ENCODE data around the gene FTH1. TPM values are rescaled to one million over a fixed set of nuclear protein-coding genes. Genes with fewer than 3 reads are reported as not detected.

FTH1 gene
- total RNA-seq, 1 donor from 2014 or later: 2,346 TPM

DNA sequence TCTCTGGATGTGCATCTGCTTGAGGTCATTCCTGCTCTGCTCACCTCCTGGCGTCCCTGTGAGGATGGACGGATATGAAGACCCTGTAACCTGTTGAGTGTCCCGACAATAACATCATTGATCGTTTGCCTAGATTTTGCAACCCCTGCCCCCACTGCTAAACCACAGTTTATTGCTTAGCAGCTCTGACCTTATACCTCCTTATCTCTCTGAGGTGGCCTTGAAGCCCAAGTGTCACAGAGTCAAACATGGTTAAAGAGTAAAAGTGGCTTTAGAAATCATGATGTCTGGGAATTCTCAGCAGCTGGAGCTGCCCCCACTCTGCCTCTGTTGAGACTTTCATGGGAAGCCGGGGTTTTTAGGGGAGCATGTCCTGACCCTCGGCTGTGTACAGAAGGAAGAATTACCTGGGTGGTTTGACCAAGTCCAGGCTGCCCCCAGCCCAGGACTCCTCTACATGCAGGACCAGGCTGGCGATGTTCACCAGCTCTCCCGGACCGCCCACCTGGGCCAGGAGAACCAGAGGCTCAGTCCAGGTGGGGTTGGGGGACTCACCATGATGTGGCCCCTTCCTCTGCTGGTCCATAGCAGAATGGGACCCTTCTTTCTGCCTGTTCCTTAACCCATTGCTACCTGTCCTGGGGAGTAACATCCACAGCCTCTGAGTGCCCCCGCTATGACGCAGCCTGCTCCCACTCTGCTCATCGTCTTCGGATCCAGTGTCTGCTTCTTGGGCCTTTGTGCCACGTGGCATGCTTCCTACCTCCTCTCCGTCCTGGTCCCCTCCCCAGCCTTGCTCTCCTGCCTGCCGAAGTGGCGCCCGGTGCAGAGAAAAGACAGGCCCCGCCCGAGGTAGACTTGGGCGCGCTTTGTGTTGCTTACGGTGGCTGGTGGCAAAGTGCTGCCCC is 33.4 kb upstream of the FTH1 start:
- Histone ChIP-seq H3K4me1 (peaks cover 6% of the 10 kb centered on the region), H3K27me3 (ENCODE audit: low read depth) (no peaks in the 10 kb centered on the region), H3K4me3 (no peak overlapping the region), H3K27ac (replicated peaks) (no peak overlapping the region), H3K36me3 (no peaks in the 10 kb centered on the region), H3K9me3 (replicated peaks) (peaks cover 10% of the 10 kb centered on the region)
- intact Hi-C loops (cut with micrococcal nuclease): no loop called here
- TF ChIP-seq, protein P1, sequence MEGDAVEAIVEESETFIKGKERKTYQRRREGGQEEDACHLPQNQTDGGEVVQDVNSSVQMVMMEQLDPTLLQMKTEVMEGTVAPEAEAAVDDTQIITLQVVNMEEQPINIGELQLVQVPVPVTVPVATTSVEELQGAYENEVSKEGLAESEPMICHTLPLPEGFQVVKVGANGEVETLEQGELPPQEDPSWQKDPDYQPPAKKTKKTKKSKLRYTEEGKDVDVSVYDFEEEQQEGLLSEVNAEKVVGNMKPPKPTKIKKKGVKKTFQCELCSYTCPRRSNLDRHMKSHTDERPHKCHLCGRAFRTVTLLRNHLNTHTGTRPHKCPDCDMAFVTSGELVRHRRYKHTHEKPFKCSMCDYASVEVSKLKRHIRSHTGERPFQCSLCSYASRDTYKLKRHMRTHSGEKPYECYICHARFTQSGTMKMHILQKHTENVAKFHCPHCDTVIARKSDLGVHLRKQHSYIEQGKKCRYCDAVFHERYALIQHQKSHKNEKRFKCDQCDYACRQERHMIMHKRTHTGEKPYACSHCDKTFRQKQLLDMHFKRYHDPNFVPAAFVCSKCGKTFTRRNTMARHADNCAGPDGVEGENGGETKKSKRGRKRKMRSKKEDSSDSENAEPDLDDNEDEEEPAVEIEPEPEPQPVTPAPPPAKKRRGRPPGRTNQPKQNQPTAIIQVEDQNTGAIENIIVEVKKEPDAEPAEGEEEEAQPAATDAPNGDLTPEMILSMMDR (IDR thresholded peaks at IDR 0.05; ENCODE audit: borderline replicate concordance): no peak
- DNase-seq: no peak

DNA sequence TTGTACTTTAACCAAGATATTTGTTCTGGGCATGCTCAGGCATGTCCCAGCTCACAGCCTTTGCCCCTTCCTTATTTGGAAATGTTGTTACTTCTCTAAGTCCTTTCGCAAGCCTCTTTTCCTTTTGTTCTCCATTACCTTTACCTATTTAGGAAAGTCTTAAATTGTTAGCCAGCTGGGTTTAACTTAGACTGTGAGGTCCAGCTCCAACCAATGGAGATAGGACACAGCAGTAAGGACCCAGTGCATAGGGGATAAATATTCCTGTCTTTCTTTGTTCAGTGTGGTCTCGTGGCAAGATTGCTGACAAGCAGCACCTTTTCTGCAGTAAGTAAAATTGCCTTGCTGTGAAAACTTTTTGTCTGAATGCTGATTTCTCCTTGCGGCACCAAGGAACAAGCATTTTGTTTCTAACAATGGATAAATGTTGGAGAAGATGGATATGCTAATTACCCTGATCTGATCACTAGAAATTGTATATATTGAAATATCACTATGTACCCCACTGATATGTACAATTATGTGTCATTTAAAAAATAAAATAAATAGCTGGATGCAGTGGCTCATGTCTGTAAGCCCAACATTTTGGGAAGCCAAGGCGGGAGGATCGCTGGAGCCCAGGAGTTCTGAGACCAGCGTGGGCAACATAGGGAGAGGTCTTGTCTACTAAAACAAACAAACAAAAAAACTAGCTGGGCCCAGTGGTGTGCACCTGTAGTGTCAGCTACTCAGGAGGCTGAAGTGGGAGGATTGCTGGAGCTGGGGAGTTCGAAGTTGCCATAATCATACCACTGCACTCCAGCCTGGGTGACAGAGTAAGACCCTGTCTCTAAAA is 31.9 kb upstream of the FTH1 start:
- H3K27me3 ChIP-seq (ENCODE audit: low read depth): no peaks in the 10 kb centered on the region
- TF ChIP-seq, protein P1 (IDR thresholded peaks at IDR 0.05; ENCODE audit: borderline replicate concordance): no peak
- H3K4me1 ChIP-seq: peaks cover 3% of the 10 kb centered on the region
- intact Hi-C loops (cut with micrococcal nuclease): no loop called here
- no peaks in the 10 kb centered on the region for H3K36me3 ChIP-seq
- H3K27ac ChIP-seq (replicated peaks): no peak overlapping the region
- H3K9me3 ChIP-seq (replicated peaks): peaks cover 10% of the 10 kb centered on the region
- no peak for DNase-seq
- no peak overlapping the region for H3K4me3 ChIP-seq

DNA sequence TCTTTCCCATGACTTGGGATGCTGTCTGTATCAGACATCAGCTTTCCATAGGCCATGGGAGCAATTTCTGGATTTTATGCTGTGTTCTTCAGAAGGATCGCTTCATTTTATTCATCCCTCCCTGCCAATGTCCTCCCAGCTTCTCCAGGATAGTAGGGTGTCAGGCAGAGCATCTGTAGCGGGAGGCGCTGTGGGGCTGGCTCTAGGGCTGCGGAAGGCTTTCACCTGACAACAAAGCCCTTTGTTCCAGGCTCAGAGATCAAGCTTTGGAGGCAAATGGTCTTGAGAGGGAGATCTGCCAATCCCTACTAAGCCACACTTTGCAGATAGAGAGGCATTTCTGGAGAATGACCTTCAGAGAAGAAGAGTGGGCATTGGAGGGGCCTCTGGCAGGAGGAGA is 29.5 kb upstream of the FTH1 start:
- peaks cover 10% of the 10 kb centered on the region for H3K9me3 ChIP-seq (replicated peaks)
- intact Hi-C loops (cut with micrococcal nuclease): no loop called here
- TF ChIP-seq, protein P1 (IDR thresholded peaks at IDR 0.05; ENCODE audit: borderline replicate concordance): no peak
- peaks cover 2% of the 10 kb centered on the region for H3K4me1 ChIP-seq
- H3K4me3 ChIP-seq: no peak overlapping the region
- DNase-seq: no peak
- H3K27ac ChIP-seq (replicated peaks): no peak overlapping the region
- H3K36me3 ChIP-seq: no peaks in the 10 kb centered on the region
- no peaks in the 10 kb centered on the region for H3K27me3 ChIP-seq (ENCODE audit: low read depth)

DNA sequence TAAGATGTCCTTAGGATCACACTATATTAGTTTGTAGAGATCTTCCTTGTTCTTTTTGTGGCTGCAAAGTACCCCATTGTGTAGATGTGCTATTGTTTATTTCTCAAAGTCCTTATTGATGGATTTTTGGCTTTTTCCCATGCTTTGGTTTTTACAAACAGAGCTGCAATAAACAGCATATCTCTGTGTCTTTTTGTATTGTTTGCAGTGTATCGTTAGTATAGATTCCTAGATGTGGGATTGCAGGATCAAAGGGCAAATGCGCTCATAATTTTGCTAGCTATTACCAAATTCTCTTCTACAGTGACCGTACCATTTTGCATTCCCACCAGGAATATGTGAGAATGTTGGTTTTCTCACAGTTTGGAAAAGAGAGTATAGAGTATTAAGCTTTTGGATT is 27.5 kb upstream of the FTH1 start:
- Histone ChIP-seq H3K4me1 (no peaks in the 10 kb centered on the region), H3K9me3 (replicated peaks) (peaks cover 23% of the 10 kb centered on the region), H3K36me3 (no peaks in the 10 kb centered on the region), H3K4me3 (no peak overlapping the region), H3K27ac (replicated peaks) (no peak overlapping the region), H3K27me3 (ENCODE audit: low read depth) (no peaks in the 10 kb centered on the region)
- TF ChIP-seq, protein P1 (IDR thresholded peaks at IDR 0.05; ENCODE audit: borderline replicate concordance): no peak
- DNase-seq: no peak
- intact Hi-C loops (cut with micrococcal nuclease): no loop called here

DNA sequence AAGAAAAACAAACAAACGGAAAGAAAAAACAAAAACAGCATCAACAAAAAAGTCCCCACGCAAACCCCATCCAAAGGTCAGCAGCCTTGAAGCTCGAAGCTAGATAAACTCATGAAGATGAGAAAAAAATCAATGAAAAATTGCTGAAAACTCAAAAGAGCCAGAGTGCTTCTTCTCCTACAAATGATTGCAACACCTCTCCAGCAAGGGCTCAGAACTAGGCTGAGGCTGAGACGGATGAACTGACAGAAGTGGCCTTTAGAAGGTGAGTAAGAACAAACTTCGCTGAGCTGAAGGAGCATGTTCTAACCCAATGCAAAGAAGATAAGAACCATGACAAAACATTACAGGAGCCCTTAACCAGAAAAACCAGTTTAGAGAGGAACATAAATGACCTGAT is 18.4 kb upstream of the FTH1 start:
- H3K27me3 ChIP-seq (ENCODE audit: low read depth): no peaks in the 10 kb centered on the region
- no peaks in the 10 kb centered on the region for H3K36me3 ChIP-seq
- intact Hi-C loops (cut with micrococcal nuclease): no loop called here
- no peak for DNase-seq
- no peak overlapping the region for H3K4me3 ChIP-seq
- peaks cover 8% of the 10 kb centered on the region for H3K4me1 ChIP-seq
- H3K27ac ChIP-seq (replicated peaks): no peak overlapping the region
- TF ChIP-seq, protein P1 (IDR thresholded peaks at IDR 0.05; ENCODE audit: borderline replicate concordance): no peak
- H3K9me3 ChIP-seq (replicated peaks): peaks cover 31% of the 10 kb centered on the region

Measured in left ventricle myocardium inferior (tissue), 1 donor.